ENCODE results near the gene FLVCR2. TPM values are rescaled to one million over a fixed set of nuclear protein-coding genes. Genes with fewer than 3 reads are reported as not detected.

Gene FLVCR2
- polyA plus RNA-seq, 1 of the 3 experiments (the other 2 are of a cell fraction): 0.05 TPM

GRCh38 chr14:75539561-75540478 is 38.6 kb upstream of the FLVCR2 start:
- Histone ChIP-seq H3K36me3 (replicated peaks in 1 of 2; ENCODE audit: control insufficient read depth in 1 of 2, insufficient read depth in 2 of 2, low read length in 1 of 2) (no peaks in the 10 kb centered on the region), H2AFZ (ENCODE audit: low read depth) (no peak overlapping the region), H4K20me1 (ENCODE audit: insufficient read depth) (no peaks in the 10 kb centered on the region), H3K27ac (ENCODE audit: low read depth in 2 of 2, low read length in 1 of 2) (no peak overlapping the region), H3K27me3 (ENCODE audit: insufficient read depth) (no peaks in the 10 kb centered on the region), H3K9me2 (no peaks in the 10 kb centered on the region), H3K4me2 (no peak overlapping the region), H3K79me2 (ENCODE audit: insufficient read depth) (no peaks in the 10 kb centered on the region), H3K4me1 (ENCODE audit: control insufficient read depth in 1 of 2, insufficient read depth in 2 of 2, low read depth in 1 of 2, low read length in 1 of 2) (0 out of 4 replicates have a peak, but pooled peaks cover 0 to 3% of the 10 kb centered on the region in 2 experiments), H3F3A (replicated peaks; ENCODE audit: insufficient read depth) (no peaks in the 10 kb centered on the region), H3K9ac (no peak overlapping the region), H3K9me3 (no peaks in the 10 kb centered on the region), H3K4me3 (ENCODE audit: low read depth in 2 of 2, low read length in 1 of 2) (no peak overlapping the region)
- TF ChIP-seq MXI1 (IDR thresholded peaks at IDR 0.05; ENCODE audit: low read depth, low read length) (no peak), IRF3 (IDR thresholded peaks at IDR 0.05; ENCODE audit: low read depth, low read length) (no peak), FOXM1 (IDR thresholded peaks at IDR 0.05; ENCODE audit: low read depth) (no peak), CHD2 (IDR thresholded peaks at IDR 0.05; ENCODE audit: low read length, partially characterized antibody) (no peak), GABPA (IDR thresholded peaks at IDR 0.05; ENCODE audit: low read depth) (no peak), RFX5 (IDR thresholded peaks at IDR 0.05; ENCODE audit: low read length) (no peak), JUND (IDR thresholded peaks at IDR 0.05) (no peak), NFIC (IDR thresholded peaks at IDR 0.05; ENCODE audit: borderline replicate concordance) (no peak), SIN3A (IDR thresholded peaks at IDR 0.05; ENCODE audit: borderline replicate concordance, low read depth, low read length) (no peak), TAF1 (IDR thresholded peaks at IDR 0.05; ENCODE audit: borderline replicate concordance, low read depth, low read length) (no peak), POLR2AphosphoS5 (IDR thresholded peaks at IDR 0.05; ENCODE audit: low read depth, low read length) (no peak)
- TF ChIP-seq, protein P1, sequence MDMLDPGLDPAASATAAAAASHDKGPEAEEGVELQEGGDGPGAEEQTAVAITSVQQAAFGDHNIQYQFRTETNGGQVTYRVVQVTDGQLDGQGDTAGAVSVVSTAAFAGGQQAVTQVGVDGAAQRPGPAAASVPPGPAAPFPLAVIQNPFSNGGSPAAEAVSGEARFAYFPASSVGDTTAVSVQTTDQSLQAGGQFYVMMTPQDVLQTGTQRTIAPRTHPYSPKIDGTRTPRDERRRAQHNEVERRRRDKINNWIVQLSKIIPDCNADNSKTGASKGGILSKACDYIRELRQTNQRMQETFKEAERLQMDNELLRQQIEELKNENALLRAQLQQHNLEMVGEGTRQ (IDR thresholded peaks at IDR 0.05; ENCODE audit: borderline replicate concordance, low read depth, low read length): no peak
- ChIA-PET CTCF (interaction anchor here (1.2 to 2.2 kb wide), 6 partner anchors 9 to 114 kb away, joined by 3 to 7 read pairs (median 5); no protein-coding TSS in a partner anchor), POLR2A (no interaction called here)
- 72% methylated on average over 15 of the region's 17 CpGs for WGBS (ENCODE audit: low lambda C conversion rate)
- DNase-seq: no peak

GRCh38 chr14:75540479-75540851 is 38.0 kb upstream of the FLVCR2 start:
- H3K36me3 ChIP-seq (replicated peaks in 1 of 2; ENCODE audit: control insufficient read depth in 1 of 2, insufficient read depth in 2 of 2, low read length in 1 of 2): no peaks in the 10 kb centered on the region
- no peak overlapping the region for H3K4me2 ChIP-seq
- no peak overlapping the region for H3K9ac ChIP-seq
- no peak overlapping the region for H3K27ac ChIP-seq (ENCODE audit: low read depth in 2 of 2, low read length in 1 of 2)
- H3F3A ChIP-seq (replicated peaks; ENCODE audit: insufficient read depth): no peaks in the 10 kb centered on the region
- TF ChIP-seq TCF12 (IDR thresholded peaks at IDR 0.05) (no peak), TEAD4 (IDR thresholded peaks at IDR 0.05; ENCODE audit: borderline replicate concordance, insufficient read depth) (no peak), RCOR1 (IDR thresholded peaks at IDR 0.05; ENCODE audit: low read length) (no peak), MAX (IDR thresholded peaks at IDR 0.05; ENCODE audit: low read depth) (no peak)
- TF ChIP-seq, protein P2, sequence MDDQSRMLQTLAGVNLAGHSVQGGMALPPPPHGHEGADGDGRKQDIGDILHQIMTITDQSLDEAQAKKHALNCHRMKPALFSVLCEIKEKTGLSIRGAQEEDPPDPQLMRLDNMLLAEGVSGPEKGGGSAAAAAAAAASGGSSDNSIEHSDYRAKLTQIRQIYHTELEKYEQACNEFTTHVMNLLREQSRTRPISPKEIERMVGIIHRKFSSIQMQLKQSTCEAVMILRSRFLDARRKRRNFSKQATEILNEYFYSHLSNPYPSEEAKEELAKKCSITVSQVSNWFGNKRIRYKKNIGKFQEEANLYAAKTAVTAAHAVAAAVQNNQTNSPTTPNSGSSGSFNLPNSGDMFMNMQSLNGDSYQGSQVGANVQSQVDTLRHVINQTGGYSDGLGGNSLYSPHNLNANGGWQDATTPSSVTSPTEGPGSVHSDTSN (IDR thresholded peaks at IDR 0.05): no peak
- no peaks in the 10 kb centered on the region for H4K20me1 ChIP-seq (ENCODE audit: insufficient read depth)
- H3K4me3 ChIP-seq (ENCODE audit: low read depth in 2 of 2, low read length in 1 of 2): no peak overlapping the region
- no peak for DNase-seq
- no peaks in the 10 kb centered on the region for H3K79me2 ChIP-seq (ENCODE audit: insufficient read depth)
- H3K4me1 ChIP-seq (ENCODE audit: control insufficient read depth in 1 of 2, insufficient read depth in 2 of 2, low read depth in 1 of 2, low read length in 1 of 2): 0 out of 4 replicates have a peak, but pooled peaks cover 0 to 3% of the 10 kb centered on the region in 2 experiments
- H2AFZ ChIP-seq (ENCODE audit: low read depth): no peak overlapping the region
- ChIA-PET CTCF (interaction anchor here (0.7 to 2.2 kb wide), 5 partner anchors 9 to 114 kb away, joined by 3 to 7 read pairs (median 5); no protein-coding TSS in a partner anchor), POLR2A (no interaction called here)
- H3K9me2 ChIP-seq: no peaks in the 10 kb centered on the region
- 74% methylated on average over 7 of the region's 7 CpGs for WGBS (ENCODE audit: low lambda C conversion rate)
- H3K27me3 ChIP-seq (ENCODE audit: insufficient read depth): no peaks in the 10 kb centered on the region
- no peaks in the 10 kb centered on the region for H3K9me3 ChIP-seq

Measured in SK-N-SH (cell line).